H1 (cell line): ENCODE results near the gene SSTR3.

Source experiments
- CBX5 ChIP-seq: fragments of 300-800, 300-1000 bp; sonication (generic); IDR thresholded peaks from 2 replicates; pipeline ENCODE4 v1.7.1; 2016; ENCODE audit warnings: antibody characterized with exemption, low read length, low read depth
- EP300 ChIP-seq, 2 experiments: IDR thresholded peaks; 1 replicate in 1 of 2; 2 replicates in 1 of 2; pipeline ENCODE4 v1.6.1; 2011 to 2012; ENCODE audit warnings: low read depth in 2 of 2, low read length in 2 of 2, mild to moderate bottlenecking in 2 of 2, borderline replicate concordance in 1 of 2, inconsistent platforms in 1 of 2, moderate library complexity in 1 of 2
- EZH2 ChIP-seq: fragments of 200-600 bp; sonication (generic); IDR thresholded peaks from 2 replicates; pipeline ENCODE4 v1.7.1; 2012; ENCODE audit warnings: low read depth, mild to moderate bottlenecking, moderate library complexity, low read length, inconsistent platforms; ENCODE audit not compliant: severe bottlenecking
- RAD21 ChIP-seq, 2 experiments: IDR thresholded peaks in 1 of 2; conservative IDR thresholded peaks in 1 of 2; 2 replicates each; pipeline ENCODE4 v1.6.1; 2011; ENCODE audit warnings: low read depth in 2 of 2, low read length in 2 of 2, improper control_type of control experiment in 1 of 2, inconsistent platforms in 1 of 2, mild to moderate bottlenecking in 1 of 2, moderate library complexity in 1 of 2
- SIN3A ChIP-seq, 2 experiments: IDR thresholded peaks in 1 of 2; conservative IDR thresholded peaks in 1 of 2; 2 replicates each; pipeline ENCODE4 v1.6.1; 2011 to 2012; ENCODE audit warnings: low read length in 2 of 2, improper control_type of control experiment in 1 of 2, low read depth in 1 of 2, mild to moderate bottlenecking in 1 of 2
- ZNF274 ChIP-seq: IDR thresholded peaks from 2 replicates; pipeline ENCODE4 v1.7.0; 2012; ENCODE audit warnings: low read length, borderline replicate concordance; ENCODE audit errors: extremely low read depth
- TF ChIP-seq, protein P1 (sequence below), 3 experiments: IDR thresholded peaks; 1 replicate in 2 of 3; 2 replicates in 1 of 3; pipeline versions ENCODE4 v1.5.1 to v1.6.1; 2011; ENCODE audit warnings: low read length in 3 of 3, mild to moderate bottlenecking in 3 of 3, inconsistent platforms in 2 of 3, low read depth in 1 of 3, moderate library complexity in 1 of 3; ENCODE audit not compliant: insufficient read depth in 1 of 3; ENCODE audit errors: control extremely low read depth in 1 of 3

DNA sequence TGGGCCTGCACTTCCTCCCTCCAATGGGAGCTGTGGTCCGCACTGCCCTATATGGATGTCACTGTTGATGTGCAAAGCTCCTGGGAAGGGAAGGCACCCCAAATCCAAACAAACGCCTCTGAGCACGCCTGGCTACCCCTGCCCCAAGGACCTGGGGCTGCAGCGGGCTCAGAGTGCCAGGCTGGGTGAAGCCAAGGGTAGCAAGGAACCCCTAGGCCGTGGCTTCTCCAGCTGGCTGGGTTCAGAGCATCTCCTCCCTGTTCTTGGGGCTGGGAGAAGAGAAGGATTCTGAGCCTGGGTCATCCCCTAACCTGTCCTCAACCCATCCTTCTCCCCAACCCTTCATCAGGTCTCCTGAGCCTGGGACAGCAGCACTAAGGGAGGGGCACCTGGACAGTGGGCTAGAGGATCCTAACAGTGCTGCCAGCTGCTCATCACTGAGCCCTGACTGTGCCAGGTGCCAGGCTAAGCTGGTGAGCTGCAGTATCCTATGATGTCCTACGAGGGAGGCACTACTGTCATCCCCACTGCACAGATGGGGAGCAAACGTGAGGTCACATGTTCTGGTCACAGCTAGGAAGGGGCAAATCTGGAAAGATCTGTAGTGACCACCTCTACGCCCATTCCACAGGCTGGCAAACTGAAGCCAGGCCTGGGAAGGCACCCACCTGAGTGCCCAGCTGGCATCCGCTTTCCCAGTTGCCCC lies 3.0 kb downstream of the SSTR3 start:
- TF ChIP-seq, protein P1, sequence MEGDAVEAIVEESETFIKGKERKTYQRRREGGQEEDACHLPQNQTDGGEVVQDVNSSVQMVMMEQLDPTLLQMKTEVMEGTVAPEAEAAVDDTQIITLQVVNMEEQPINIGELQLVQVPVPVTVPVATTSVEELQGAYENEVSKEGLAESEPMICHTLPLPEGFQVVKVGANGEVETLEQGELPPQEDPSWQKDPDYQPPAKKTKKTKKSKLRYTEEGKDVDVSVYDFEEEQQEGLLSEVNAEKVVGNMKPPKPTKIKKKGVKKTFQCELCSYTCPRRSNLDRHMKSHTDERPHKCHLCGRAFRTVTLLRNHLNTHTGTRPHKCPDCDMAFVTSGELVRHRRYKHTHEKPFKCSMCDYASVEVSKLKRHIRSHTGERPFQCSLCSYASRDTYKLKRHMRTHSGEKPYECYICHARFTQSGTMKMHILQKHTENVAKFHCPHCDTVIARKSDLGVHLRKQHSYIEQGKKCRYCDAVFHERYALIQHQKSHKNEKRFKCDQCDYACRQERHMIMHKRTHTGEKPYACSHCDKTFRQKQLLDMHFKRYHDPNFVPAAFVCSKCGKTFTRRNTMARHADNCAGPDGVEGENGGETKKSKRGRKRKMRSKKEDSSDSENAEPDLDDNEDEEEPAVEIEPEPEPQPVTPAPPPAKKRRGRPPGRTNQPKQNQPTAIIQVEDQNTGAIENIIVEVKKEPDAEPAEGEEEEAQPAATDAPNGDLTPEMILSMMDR (IDR thresholded peaks at IDR 0.05; ENCODE audit: control extremely low read depth in 1 of 3, insufficient read depth in 1 of 3, low read depth in 1 of 3, low read length in 3 of 3): no peak
- no peak for TF ChIP-seq EP300 (IDR thresholded peaks at IDR 0.05; ENCODE audit: borderline replicate concordance in 1 of 2, low read depth in 2 of 2, low read length in 2 of 2)
- TF ChIP-seq EZH2: no peak
- no peak for TF ChIP-seq SIN3A (conservative IDR thresholded peaks at IDR 0.05 in 1 of 2, IDR thresholded peaks at IDR 0.05 in 1 of 2; ENCODE audit: low read depth in 1 of 2, low read length in 2 of 2)
- no peak for TF ChIP-seq ZNF274
- no peak for TF ChIP-seq RAD21 (IDR thresholded peaks at IDR 0.05 in 1 of 2, conservative IDR thresholded peaks at IDR 0.05 in 1 of 2; ENCODE audit: low read depth in 2 of 2, low read length in 2 of 2)
- TF ChIP-seq CBX5: no peak
